GM21529 (cell line): ENCODE measurements around the gene APOB.

ENCODE experiments used
- ATAC-seq: cut with Tn5 transposase; IDR thresholded peaks from one replicate; pipeline ENCODE4 v1.9.1; 2021; ENCODE audit not compliant: unreplicated experiment

APOB gene, protein sequence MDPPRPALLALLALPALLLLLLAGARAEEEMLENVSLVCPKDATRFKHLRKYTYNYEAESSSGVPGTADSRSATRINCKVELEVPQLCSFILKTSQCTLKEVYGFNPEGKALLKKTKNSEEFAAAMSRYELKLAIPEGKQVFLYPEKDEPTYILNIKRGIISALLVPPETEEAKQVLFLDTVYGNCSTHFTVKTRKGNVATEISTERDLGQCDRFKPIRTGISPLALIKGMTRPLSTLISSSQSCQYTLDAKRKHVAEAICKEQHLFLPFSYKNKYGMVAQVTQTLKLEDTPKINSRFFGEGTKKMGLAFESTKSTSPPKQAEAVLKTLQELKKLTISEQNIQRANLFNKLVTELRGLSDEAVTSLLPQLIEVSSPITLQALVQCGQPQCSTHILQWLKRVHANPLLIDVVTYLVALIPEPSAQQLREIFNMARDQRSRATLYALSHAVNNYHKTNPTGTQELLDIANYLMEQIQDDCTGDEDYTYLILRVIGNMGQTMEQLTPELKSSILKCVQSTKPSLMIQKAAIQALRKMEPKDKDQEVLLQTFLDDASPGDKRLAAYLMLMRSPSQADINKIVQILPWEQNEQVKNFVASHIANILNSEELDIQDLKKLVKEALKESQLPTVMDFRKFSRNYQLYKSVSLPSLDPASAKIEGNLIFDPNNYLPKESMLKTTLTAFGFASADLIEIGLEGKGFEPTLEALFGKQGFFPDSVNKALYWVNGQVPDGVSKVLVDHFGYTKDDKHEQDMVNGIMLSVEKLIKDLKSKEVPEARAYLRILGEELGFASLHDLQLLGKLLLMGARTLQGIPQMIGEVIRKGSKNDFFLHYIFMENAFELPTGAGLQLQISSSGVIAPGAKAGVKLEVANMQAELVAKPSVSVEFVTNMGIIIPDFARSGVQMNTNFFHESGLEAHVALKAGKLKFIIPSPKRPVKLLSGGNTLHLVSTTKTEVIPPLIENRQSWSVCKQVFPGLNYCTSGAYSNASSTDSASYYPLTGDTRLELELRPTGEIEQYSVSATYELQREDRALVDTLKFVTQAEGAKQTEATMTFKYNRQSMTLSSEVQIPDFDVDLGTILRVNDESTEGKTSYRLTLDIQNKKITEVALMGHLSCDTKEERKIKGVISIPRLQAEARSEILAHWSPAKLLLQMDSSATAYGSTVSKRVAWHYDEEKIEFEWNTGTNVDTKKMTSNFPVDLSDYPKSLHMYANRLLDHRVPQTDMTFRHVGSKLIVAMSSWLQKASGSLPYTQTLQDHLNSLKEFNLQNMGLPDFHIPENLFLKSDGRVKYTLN (N-terminal part only)

DNA sequence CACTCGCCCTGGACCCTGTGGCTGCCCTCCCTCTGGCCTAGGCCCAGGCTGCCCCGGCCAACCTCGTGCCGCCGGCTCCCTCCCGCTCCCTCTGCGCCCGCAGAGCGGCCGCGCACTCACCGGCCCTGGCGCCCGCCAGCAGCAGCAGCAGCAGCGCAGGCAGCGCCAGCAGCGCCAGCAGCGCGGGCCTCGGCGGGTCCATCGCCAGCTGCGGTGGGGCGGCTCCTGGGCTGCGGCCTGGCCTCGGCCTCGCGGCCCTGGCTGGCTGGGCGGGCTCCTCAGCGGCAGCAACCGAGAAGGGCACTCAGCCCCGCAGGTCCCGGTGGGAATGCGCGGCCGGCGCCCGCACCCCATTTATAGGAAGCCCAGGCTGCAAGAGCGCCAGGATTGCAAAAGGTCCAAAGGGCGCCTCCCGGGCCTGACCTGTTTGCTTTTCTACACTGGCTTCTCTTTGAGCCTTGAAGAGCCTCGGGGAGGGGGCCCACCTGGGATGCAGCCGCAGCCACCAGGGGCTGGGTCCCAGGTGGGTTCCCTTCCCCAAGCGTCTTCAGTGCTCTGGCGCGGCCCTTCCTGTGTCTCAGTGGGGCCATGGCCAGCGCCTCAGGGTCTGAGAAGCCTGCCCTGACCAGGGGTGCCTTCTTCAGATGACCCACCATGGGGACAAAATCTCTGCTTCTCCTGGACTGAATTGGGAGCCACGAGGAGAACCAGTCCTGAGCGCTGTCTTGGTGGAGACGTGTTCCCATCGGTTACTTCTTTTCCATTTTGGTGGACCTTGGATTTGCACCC is at the start of gene APOB:
Gene APOB, minus strand, starts transcription at position 330 of the 789 bp plus-strand sequence. Its CDS starts 128 bp downstream, at position 202.
- no peak for ATAC-seq

DNA sequence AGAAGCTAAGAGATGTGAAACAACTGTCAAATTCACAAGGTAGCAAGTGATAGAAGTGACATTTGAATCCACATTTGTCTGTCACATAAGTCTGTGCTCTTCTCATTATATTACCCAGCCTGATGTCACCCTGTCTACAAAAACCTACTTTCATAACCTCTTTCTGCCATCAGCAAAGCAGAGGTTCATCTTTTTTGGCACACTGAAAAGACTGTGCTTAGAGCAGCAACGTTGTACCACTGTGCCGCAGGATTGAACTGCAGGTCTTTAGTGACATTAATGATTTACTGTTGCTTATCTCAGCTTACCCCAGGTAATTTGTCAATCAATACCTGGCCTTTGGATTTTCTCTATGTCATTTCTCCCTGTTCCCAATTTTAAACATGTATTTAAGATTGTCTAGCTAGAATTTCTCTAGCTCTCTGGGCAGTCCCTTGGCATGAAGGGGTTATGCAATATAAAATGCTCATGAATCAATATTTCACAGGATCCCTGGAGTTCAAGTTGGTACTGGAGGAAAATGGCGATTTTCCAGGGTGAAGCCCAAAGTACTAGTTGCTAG is 48.5 kb upstream of the APOB start:
- ATAC-seq = no peak

GRCh38 chr2:21084401-21084800 is 40.5 kb upstream of the APOB start:
- ATAC-seq = no peak

- no peak for ATAC-seq
Observed at GRCh38 chr2:21083482-21083881, 39.6 kb upstream of the APOB start.

GRCh38 chr2:21078296-21078695 is 34.4 kb upstream of the APOB start:
- no peak for ATAC-seq

DNA sequence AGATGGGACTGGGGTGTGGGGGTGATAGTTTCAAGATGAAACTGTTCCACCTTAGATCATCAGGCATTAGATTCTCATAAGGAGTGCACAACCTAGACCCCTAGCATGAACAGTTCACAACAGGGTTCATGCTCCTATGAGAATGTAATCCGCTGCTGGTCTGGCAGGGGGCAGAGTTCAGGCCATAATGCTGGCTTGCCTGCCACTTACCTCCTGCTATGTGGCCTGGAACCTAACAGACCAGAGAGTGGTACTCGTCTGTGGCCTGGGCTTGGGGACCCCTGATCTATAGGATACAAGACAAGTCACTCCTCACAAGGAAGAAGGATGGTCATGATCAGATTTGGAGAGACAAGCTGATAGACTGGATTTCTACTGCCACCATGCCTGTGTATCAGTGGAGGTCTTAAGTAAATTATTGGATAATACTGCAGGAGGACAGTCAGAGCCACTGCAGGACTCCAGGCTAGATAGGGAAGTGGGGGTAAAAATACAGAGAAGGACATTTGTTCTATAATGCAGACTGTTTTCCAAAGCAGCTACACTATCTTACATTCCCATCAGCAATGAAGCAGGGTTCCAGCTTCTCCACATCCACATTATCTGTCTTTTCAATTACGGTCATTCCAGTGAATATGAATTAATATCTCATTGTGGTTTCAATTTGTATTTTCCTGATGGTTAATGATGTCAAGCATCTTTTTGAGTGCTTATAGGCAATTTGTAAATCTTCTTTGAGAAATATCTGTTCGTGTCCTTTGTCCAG is 28.8 kb upstream of the APOB start:
- no peak for ATAC-seq

- no peak for ATAC-seq
Observed at GRCh38 chr2:21070341-21071257, 26.7 kb upstream of the APOB start.

- ATAC-seq = no peak
Observed at GRCh38 chr2:21069746-21070340, 26.0 kb upstream of the APOB start.

DNA sequence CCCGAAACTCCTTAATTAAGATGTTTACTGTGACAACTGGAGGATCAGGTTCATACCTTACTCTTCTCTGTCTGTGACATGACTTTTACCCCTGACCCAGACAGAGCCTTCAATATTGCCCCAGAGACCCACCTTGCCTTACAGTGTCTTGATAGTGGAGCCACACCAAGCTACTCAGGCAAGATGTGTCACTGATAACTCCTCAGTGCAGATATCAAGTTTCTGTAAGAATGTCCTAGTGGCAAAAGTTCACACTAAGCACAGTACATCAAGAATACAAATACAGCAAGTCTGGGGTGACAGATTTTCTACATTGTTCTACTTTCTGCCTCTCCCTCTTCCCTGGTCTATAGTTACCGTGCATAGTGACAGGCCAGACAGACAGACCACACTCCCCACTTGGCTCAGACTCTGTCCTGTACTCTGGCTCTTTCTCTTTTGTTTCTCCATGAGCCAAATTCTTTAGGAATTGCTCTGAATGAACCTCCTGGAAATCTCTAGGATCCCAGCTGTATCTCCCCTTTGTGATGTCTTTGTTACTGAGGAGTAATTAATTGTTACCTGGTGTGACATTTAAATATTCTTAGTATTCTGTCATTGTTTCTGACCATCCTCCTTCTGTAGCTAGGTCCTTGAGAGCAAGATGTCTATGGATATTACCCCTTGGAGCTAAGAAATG is 24.1 kb upstream of the APOB start:
- ATAC-seq = no peak

DNA sequence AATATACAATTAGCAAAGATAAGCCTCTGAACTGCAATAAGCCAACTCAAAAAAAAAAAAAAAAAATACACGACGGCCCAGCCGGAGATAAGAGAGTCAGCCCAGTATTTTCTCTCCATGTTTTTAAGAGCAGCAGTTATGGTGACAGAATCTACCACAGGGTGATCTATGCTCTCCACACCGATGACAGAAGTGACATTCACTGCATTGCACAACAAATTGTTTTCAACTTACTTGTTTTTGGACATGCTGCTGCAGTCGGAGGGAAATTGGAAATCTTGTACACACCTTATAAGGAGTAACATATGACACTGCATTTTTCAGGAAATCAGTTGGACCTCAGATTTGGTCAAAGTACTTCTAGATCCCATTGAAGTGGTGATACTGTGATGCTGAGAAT is 23.3 kb upstream of the APOB start:
- no peak for ATAC-seq

- ATAC-seq = no peak
Observed at GRCh38 chr2:21059885-21060610, 16.2 kb upstream of the APOB start.

- ATAC-seq = no peak
Observed at GRCh38 chr2:21057097-21057496, 13.2 kb upstream of the APOB start.

GRCh38 chr2:21055879-21056790 is 12.3 kb upstream of the APOB start:
- no peak for ATAC-seq

GRCh38 chr2:21055451-21055850 is 11.6 kb upstream of the APOB start:
- ATAC-seq = no peak

- no peak for ATAC-seq
Observed at GRCh38 chr2:21054011-21054410, 10.1 kb upstream of the APOB start.

GRCh38 chr2:21052044-21052443 is 8.2 kb upstream of the APOB start:
- no peak for ATAC-seq
